HUES64 (cell line): ENCODE measurements around the gene MRLN.
"Not testable (repeated sequence)": the region's sequence is repeated elsewhere in the genome, so short reads cannot be mapped to it uniquely, and the experiment has no call there.

ENCODE experiments used
- H3K27ac ChIP-seq: 2 replicates; pipeline ENCODE4 v1.7.0; 2013; ENCODE audit warnings: low read depth, low read length, inconsistent platforms
- H3K27me3 ChIP-seq: 2 replicates; pipeline ENCODE4 v1.6.1; 2013; ENCODE audit warnings: mild to moderate bottlenecking, low read length; ENCODE audit not compliant: insufficient read depth
- H3K36me3 ChIP-seq: 2 replicates; pipeline ENCODE4 v1.6.1; 2013; ENCODE audit warnings: mild to moderate bottlenecking, low read length; ENCODE audit not compliant: insufficient read depth
- H3K4me1 ChIP-seq: 2 replicates; pipeline ENCODE4 v1.6.1; 2013; ENCODE audit warnings: mild to moderate bottlenecking, low read length, moderate library complexity; ENCODE audit not compliant: insufficient read depth
- H3K4me3 ChIP-seq: 2 replicates; pipeline ENCODE4 v1.5.1; 2013; ENCODE audit warnings: mild to moderate bottlenecking, low read length, moderate library complexity
- H3K9ac ChIP-seq: 2 replicates; pipeline ENCODE4 v1.6.1; 2013; ENCODE audit warnings: mild to moderate bottlenecking, low read depth, low read length
- H3K9me3 ChIP-seq: 2 replicates; pipeline ENCODE4 v1.6.1; 2013; ENCODE audit warnings: low read depth, low read length; ENCODE audit not compliant: insufficient read depth
- WGBS: fragments of 150-250, 120-280 bp; methylation state at CpG from one replicate; pipeline ENCODE4 v1.1.7; 2013; ENCODE audit warnings: missing lambda C conversion rate; 5-methylcytosine and 5-hydroxymethylcytosine counted together

The MRLN gene

GRCh38 chr10:59748834-59749233 is 4.4 kb downstream of the MRLN start:
- Histone ChIP-seq H3K27me3 (no peaks in the 10 kb centered on the region), H3K36me3 (no peaks in the 10 kb centered on the region), H3K27ac (no peak overlapping the region), H3K4me1 (no peaks in the 10 kb centered on the region), H3K9ac (no peak overlapping the region), H3K9me3 (no peaks in the 10 kb centered on the region), H3K4me3 (no peak overlapping the region)
- WGBS: 89% methylated on average over 1 of the region's 1 CpG

GRCh38 chr10:59745163-59745650 is 8.0 kb downstream of the MRLN start:
- Histone ChIP-seq H3K4me1 (no peaks in the 10 kb centered on the region), H3K4me3 (no peak overlapping the region), H3K9me3 (peaks cover 11% of the 10 kb centered on the region; the same call in 1 of the 2 replicates), H3K9ac (no peak overlapping the region), H3K27me3 (no peaks in the 10 kb centered on the region), H3K27ac (no peak overlapping the region), H3K36me3 (no peaks in the 10 kb centered on the region)
- WGBS: 100% methylated on average over 1 of the region's 2 CpGs

- H3K9me3 ChIP-seq: peaks cover 11% of the 10 kb centered on the region; the same call in 1 of the 2 replicates
- not testable (repeated sequence) for H3K27ac ChIP-seq, H3K4me1 ChIP-seq, H3K36me3 ChIP-seq, H3K9ac ChIP-seq, H3K4me3 ChIP-seq, H3K27me3 ChIP-seq
- WGBS: 79% methylated on average over 6 of the region's 6 CpGs
Observed at GRCh38 chr10:59744762-59745161, 8.5 kb downstream of the MRLN start.

GRCh38 chr10:59744156-59744555 is 9.1 kb downstream of the MRLN start:
- H3K9me3 ChIP-seq: peaks cover 11% of the 10 kb centered on the region; the same call in 1 of the 2 replicates
- not testable (repeated sequence) for H3K9ac ChIP-seq, H3K27me3 ChIP-seq, H3K4me3 ChIP-seq, H3K36me3 ChIP-seq, H3K4me1 ChIP-seq, H3K27ac ChIP-seq
- 93% methylated on average over 32 of the region's 32 CpGs for WGBS

GRCh38 chr10:59741583-59741982 is 11.7 kb downstream of the MRLN start:
- H3K36me3 ChIP-seq: no peaks in the 10 kb centered on the region
- H3K4me1 ChIP-seq: no peaks in the 10 kb centered on the region
- 92% methylated on average over 5 of the region's 5 CpGs for WGBS
- no peak overlapping the region for H3K9ac ChIP-seq
- H3K27ac ChIP-seq: no peak overlapping the region
- no peak overlapping the region for H3K4me3 ChIP-seq
- H3K9me3 ChIP-seq: peaks cover 11% of the 10 kb centered on the region; the same call in 1 of the 2 replicates
- H3K27me3 ChIP-seq: no peaks in the 10 kb centered on the region

- no peak overlapping the region for H3K9ac ChIP-seq
- no peaks in the 10 kb centered on the region for H3K4me1 ChIP-seq
- H3K27ac ChIP-seq: no peak overlapping the region
- peaks cover 11% of the 10 kb centered on the region; the same call in 1 of the 2 replicates for H3K9me3 ChIP-seq
- H3K4me3 ChIP-seq: no peak overlapping the region
- H3K27me3 ChIP-seq: no peaks in the 10 kb centered on the region
- no peaks in the 10 kb centered on the region for H3K36me3 ChIP-seq
Observed at GRCh38 chr10:59741048-59741447, 12.2 kb downstream of the MRLN start.

- no peak overlapping the region for H3K9ac ChIP-seq
- no peaks in the 10 kb centered on the region for H3K27me3 ChIP-seq
- no peak overlapping the region for H3K4me3 ChIP-seq
- H3K27ac ChIP-seq: no peak overlapping the region
- no peaks in the 10 kb centered on the region for H3K4me1 ChIP-seq
- 93% methylated on average over 1 of the region's 1 CpG for WGBS
- H3K9me3 ChIP-seq: no peaks in the 10 kb centered on the region
- H3K36me3 ChIP-seq: no peaks in the 10 kb centered on the region
Observed at GRCh38 chr10:59736749-59737148, 16.5 kb downstream of the MRLN start.

GRCh38 chr10:59735296-59735695 is 18.0 kb downstream of the MRLN start:
- no peaks in the 10 kb centered on the region for H3K27me3 ChIP-seq
- no peaks in the 10 kb centered on the region for H3K9me3 ChIP-seq
- 100% methylated on average over 1 of the region's 1 CpG for WGBS
- H3K36me3 ChIP-seq: no peaks in the 10 kb centered on the region
- H3K27ac ChIP-seq: no peak overlapping the region
- H3K9ac ChIP-seq: no peak overlapping the region
- no peaks in the 10 kb centered on the region for H3K4me1 ChIP-seq
- no peak overlapping the region for H3K4me3 ChIP-seq

- Histone ChIP-seq H3K27ac (no peak overlapping the region), H3K9me3 (no peaks in the 10 kb centered on the region), H3K4me3 (no peak overlapping the region), H3K9ac (no peak overlapping the region), H3K4me1 (no peaks in the 10 kb centered on the region), H3K27me3 (no peaks in the 10 kb centered on the region), H3K36me3 (no peaks in the 10 kb centered on the region)
- 83% methylated on average over 3 of the region's 3 CpGs for WGBS
Observed at GRCh38 chr10:59734014-59734462, 19.2 kb downstream of the MRLN start.

GRCh38 chr10:59733321-59734013 is 19.8 kb downstream of the MRLN start:
- not testable (repeated sequence) for H3K4me3 ChIP-seq, H3K27ac ChIP-seq, H3K9me3 ChIP-seq, H3K27me3 ChIP-seq, H3K4me1 ChIP-seq, H3K36me3 ChIP-seq, H3K9ac ChIP-seq
- WGBS: 97% methylated on average over 16 of the region's 16 CpGs

- not testable (repeated sequence) for H3K4me3 ChIP-seq, H3K9me3 ChIP-seq, H3K36me3 ChIP-seq, H3K27me3 ChIP-seq, H3K27ac ChIP-seq, H3K9ac ChIP-seq, H3K4me1 ChIP-seq
- 96% methylated on average over 4 of the region's 4 CpGs for WGBS
Observed at GRCh38 chr10:59732849-59733248, 20.4 kb downstream of the MRLN start.

GRCh38 chr10:59729167-59729566 is 24.1 kb downstream of the MRLN start:
- not testable (repeated sequence) for H3K9me3 ChIP-seq, H3K4me3 ChIP-seq, H3K4me1 ChIP-seq, H3K9ac ChIP-seq, H3K36me3 ChIP-seq, H3K27me3 ChIP-seq, H3K27ac ChIP-seq
- WGBS: 96% methylated on average over 4 of the region's 4 CpGs
